Neutrophil (primary cell): ENCODE results near the gene TNFRSF14.

Experiments
- H3K27ac ChIP-seq: fragments of 200-600 bp; sonication (generic); 2 replicates; pipeline ENCODE4 v1.5.1; 2016; ENCODE audit warnings: mild to moderate bottlenecking, moderate library complexity
- H3K27me3 ChIP-seq: fragments of 200-600 bp; sonication (generic); 2 replicates; pipeline ENCODE4 v1.6.0; 2016; ENCODE audit warnings: mild to moderate bottlenecking
- H3K36me3 ChIP-seq: fragments of 200-600 bp; sonication (generic); 2 replicates; pipeline ENCODE4 v1.5.1; 2017
- H3K4me1 ChIP-seq, 2 experiments: fragments of 200-600 bp in 1 of 2; sonication (generic) in 1 of 2; 1 replicate in 1 of 2; 2 replicates in 1 of 2; pipeline versions ENCODE4 v1.5.1 to v1.6.1; 2013 to 2016; ENCODE audit warnings: low read depth in 1 of 2, low read length in 1 of 2, mild to moderate bottlenecking in 1 of 2, moderate library complexity in 1 of 2; ENCODE audit not compliant: control insufficient read depth in 1 of 2, insufficient read depth in 1 of 2
- H3K4me3 ChIP-seq, 2 experiments: fragments of 200-600 bp in 1 of 2; sonication (generic) in 1 of 2; 1 replicate in 1 of 2; 2 replicates in 1 of 2; pipeline ENCODE4 v1.5.1; 2013 to 2016; ENCODE audit warnings: low read depth in 1 of 2, low read length in 1 of 2, mild to moderate bottlenecking in 1 of 2, moderate library complexity in 1 of 2
- H3K9me3 ChIP-seq: fragments of 200-600 bp; sonication (generic); 2 replicates; pipeline ENCODE4 v1.5.1; 2016
- TF ChIP-seq, protein P1 (sequence below): fragments of 200-600 bp; sonication (generic); IDR thresholded peaks from 2 replicates; pipeline ENCODE4 v1.5.1; 2016; ENCODE audit warnings: antibody characterized with exemption

Gene TNFRSF14

GRCh38 chr1:2515763-2516080, 40.4 kb upstream of the TNFRSF14 start:
- peaks cover 100% of the 10 kb centered on the region for H3K36me3 ChIP-seq
- H3K4me3 ChIP-seq, result no peak overlapping the region
- TF ChIP-seq, protein P1, sequence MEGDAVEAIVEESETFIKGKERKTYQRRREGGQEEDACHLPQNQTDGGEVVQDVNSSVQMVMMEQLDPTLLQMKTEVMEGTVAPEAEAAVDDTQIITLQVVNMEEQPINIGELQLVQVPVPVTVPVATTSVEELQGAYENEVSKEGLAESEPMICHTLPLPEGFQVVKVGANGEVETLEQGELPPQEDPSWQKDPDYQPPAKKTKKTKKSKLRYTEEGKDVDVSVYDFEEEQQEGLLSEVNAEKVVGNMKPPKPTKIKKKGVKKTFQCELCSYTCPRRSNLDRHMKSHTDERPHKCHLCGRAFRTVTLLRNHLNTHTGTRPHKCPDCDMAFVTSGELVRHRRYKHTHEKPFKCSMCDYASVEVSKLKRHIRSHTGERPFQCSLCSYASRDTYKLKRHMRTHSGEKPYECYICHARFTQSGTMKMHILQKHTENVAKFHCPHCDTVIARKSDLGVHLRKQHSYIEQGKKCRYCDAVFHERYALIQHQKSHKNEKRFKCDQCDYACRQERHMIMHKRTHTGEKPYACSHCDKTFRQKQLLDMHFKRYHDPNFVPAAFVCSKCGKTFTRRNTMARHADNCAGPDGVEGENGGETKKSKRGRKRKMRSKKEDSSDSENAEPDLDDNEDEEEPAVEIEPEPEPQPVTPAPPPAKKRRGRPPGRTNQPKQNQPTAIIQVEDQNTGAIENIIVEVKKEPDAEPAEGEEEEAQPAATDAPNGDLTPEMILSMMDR, result no peak
- H3K9me3 ChIP-seq, result no peaks in the 10 kb centered on the region
- H3K27ac ChIP-seq, result no peak overlapping the region
- H3K27me3 ChIP-seq, result no peaks in the 10 kb centered on the region
- no peaks in the 10 kb centered on the region for H3K4me1 ChIP-seq

GRCh38 chr1:2516124-2516523, 40.0 kb upstream of the TNFRSF14 start:
- Histone ChIP-seq H3K27me3 (no peaks in the 10 kb centered on the region), H3K4me3 (no peak overlapping the region), H3K27ac (no peak overlapping the region), H3K4me1 (no peaks in the 10 kb centered on the region), H3K36me3 (peaks cover 100% of the 10 kb centered on the region), H3K9me3 (no peaks in the 10 kb centered on the region)
- TF ChIP-seq, protein P1, result no peak

DNA sequence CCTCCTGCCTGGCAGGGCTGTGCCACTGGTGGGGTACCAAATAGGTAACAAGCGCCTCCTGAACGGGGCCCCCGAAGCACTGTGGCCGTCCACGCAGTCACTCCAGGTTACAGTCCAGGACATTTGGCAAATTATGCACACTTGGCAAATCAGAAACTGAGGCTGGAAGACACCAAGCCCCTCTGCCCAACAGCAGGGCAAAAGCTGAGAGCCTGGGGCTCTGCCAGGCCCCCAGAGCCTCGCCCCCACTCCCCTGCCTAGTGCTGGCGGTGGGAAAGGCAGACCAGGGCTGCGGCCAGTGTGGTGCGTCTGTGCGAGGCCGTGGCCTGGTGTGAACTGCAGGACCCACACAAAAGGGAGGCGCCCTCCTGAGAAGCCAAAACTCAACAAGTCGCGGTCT, 39.2 kb upstream of the TNFRSF14 start:
- Histone ChIP-seq H3K4me3 (no peak overlapping the region), H3K27ac (no peak overlapping the region), H3K36me3 (peaks cover 97% of the 10 kb centered on the region), H3K9me3 (no peaks in the 10 kb centered on the region), H3K4me1 (no peaks in the 10 kb centered on the region), H3K27me3 (no peaks in the 10 kb centered on the region)
- TF ChIP-seq, protein P1, result no peak

DNA sequence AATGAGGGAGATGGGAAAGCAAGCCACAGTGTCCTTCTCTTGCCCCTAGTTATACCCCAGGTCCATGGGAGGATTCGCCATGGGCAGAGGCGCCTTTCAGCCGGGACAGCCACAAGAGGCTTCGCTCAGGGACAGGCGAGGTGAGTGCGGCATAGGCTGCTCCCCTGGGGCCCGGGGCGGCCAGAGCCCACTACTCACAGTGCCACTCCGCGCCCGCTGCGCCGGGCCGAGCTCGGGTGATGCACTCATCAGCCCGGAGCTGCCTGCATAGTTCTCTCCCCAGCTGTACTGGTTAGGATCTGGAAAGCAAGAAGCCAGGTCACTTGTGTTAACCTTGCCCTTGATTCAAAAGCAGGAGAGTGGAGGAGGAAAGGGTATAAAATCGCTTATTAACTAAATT, 38.2 kb upstream of the TNFRSF14 start:
- TF ChIP-seq, protein P1, result no peak
- Histone ChIP-seq H3K9me3 (no peaks in the 10 kb centered on the region), H3K4me1 (no peaks in the 10 kb centered on the region), H3K27me3 (no peaks in the 10 kb centered on the region), H3K36me3 (peaks cover 87% of the 10 kb centered on the region), H3K4me3 (no peak overlapping the region), H3K27ac (no peak overlapping the region)

GRCh38 chr1:2518528-2518927, 37.6 kb upstream of the TNFRSF14 start:
- Histone ChIP-seq H3K4me1 (no peaks in the 10 kb centered on the region), H3K27ac (no peak overlapping the region), H3K36me3 (peaks cover 82% of the 10 kb centered on the region), H3K27me3 (no peaks in the 10 kb centered on the region), H3K4me3 (no peak overlapping the region), H3K9me3 (no peaks in the 10 kb centered on the region)
- TF ChIP-seq, protein P1, result no peak
